ACHN (cell line): Measurements from ENCODE around the gene KIFAP3.
"Not testable (repeated sequence)": the region's sequence is repeated elsewhere in the genome, so short reads cannot be mapped to it uniquely, and the experiment has no call there.

Experiments
- DNase-seq: peaks from one replicate; pipeline ENCODE4 v3.0.0-alpha.2; 2015
- in situ Hi-C: cut with HindIII; loops from 2 replicates; pipeline ENCODE4 v1.10.0; 2017; ENCODE audit warnings: low sequenced_read_pairs, low pct_ligation_motif_present, low pct_unique_long_range_greater_than_20kb

The KIFAP3 gene

DNA sequence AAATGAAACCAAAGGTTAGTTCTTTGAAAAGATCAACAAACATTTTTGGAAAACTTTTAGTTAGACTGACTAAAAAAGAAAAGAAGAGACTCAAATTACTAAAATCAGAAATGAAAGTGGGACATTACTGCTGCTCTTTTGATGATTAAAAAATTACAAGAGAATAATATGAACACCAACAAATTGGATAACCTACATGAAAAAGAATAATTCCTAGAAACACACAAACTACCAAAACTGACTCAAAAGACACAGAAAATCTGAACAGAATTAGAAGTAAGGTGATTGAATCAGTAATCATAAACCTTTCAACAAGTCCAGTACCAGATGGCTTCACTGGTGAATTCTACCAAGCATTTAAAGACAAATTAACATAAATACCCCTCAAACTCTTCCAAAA lies 5.6 kb downstream of the KIFAP3 start:
- no peak for DNase-seq
- in situ Hi-C loops, result no loop called here

- in situ Hi-C loops, result no loop called here
- DNase-seq, result no peak
Observed at GRCh38 chr1:170067253-170067819, 7.2 kb downstream of the KIFAP3 start.

- in situ Hi-C loops, result no loop called here
Observed at GRCh38 chr1:170064821-170065220, 9.7 kb downstream of the KIFAP3 start.

DNA sequence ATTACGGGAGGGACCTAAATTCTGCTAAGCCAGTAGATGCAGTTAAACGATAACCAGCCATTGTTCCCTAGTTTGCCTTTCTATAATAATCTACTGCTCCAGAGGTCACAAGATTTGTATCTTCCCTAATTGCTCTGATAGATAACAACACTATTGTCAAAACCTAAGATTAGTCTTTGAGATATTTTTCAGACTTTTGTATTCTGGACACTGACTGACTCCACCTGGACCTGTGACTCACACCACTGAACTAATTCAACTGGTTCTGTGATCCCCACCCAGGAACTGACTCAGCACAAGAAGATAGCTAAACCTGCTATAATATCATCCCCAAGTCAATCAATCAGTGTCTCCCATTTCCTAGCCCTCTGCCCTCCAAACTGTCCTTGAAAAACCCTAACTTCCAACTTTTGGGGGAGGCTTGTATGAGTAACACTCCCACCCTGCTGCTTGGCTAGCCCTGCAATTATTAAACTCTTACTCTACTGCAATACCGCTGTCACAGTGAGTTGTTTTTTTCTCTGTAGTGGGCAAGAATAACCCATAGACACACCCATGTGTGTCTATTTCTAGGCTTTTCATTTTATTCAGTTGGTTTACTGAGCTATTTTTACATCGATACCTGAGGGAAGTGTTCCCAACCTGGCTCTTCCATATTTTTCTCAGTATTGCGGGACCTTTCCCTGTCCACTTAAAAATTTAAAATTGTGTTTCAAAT lies 11.2 kb downstream of the KIFAP3 start:
- DNase-seq, result no peak
- in situ Hi-C loops, result no loop called here

More at GRCh38 chr1:170064821-170065220, 9.7 kb downstream of the KIFAP3 start:
- DNase-seq, result no peak

- DNase-seq, in situ Hi-C loops: not testable (repeated sequence)
Observed at GRCh38 chr1:170061676-170062075, 12.8 kb downstream of the KIFAP3 start.

- in situ Hi-C loops, DNase-seq: not testable (repeated sequence)
Observed at GRCh38 chr1:170060015-170060520, 14.4 kb downstream of the KIFAP3 start.

GRCh38 chr1:170049176-170049800 lies 25.2 kb downstream of the KIFAP3 start:
- no peak for DNase-seq
- in situ Hi-C loops, result no loop called here

DNA sequence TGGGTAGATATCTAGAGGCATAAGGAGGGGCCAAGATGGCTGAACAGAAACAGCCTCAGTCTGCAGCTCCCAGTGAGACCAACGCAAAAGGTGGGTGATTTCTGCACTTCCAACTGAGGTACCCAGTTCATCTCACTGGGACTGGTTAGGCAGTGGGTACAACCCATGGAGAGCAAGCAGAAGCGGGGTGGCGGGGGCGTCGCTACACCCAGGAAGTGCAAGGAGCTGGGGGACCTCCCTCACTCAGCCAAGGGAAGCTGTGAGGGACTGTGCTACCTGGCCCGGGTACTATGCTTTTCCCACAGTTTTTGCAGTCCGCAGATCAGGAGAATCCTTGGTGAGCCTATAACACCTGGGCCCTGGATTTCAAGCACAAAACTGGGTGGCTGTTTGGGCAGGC lies 26.0 kb downstream of the KIFAP3 start:
- DNase-seq, result no peak
- in situ Hi-C loops, result no loop called here

DNA sequence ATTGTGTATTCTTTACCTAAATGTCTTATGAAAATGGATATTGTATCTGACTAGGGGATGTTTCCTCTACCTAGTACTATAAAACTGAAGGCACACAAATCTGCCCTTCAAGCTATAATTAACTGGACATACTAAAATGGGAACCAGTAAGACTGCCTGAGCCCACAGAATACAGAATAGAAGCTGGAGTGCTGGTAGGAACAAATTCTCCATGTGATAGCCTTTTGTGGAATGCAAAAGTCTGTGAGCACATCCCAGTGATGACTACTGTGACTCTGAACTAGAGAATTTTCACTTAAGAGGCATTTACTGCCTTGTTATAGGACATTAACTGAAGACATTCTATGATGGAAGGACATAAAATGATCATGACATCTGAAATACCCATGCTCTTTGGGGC lies 30.3 kb downstream of the KIFAP3 start:
- DNase-seq, result no peak
- in situ Hi-C loops, result no loop called here

- in situ Hi-C loops, result no loop called here
- no peak for DNase-seq
Observed at GRCh38 chr1:170041423-170042192, 32.9 kb downstream of the KIFAP3 start.

DNA sequence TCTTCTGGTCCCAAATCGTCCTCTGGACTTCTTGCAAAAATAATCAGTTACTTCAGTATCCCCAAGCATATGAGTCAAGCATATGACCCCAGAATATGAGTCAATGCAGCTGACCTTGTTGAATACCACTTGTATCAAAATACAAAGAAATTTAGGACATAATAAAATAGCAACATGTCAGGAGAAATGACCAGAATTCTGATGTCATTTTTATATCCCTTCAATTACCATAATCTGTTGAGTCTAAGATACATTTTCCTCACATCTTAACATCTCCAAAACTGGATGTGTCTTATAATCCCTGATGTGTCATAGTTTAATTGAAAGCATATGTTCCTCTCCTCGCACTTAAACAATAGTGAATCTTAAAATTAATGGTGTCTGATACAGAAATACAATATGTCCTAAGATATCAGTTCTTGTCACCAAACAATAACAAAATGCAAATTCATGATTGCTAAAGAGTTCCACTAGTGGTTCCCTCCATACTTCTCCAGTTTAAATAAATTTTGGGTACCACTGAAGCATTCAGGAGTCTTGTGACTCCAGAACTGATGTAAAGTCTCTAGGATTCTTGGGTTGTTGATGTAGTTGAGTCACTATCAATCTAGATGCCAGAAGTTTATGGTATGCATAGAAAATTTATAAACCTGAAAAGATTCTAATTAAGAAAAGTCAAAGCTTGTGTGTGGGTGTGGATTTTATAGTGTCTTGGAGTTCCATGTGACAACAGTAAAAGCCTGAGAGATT lies 41.8 kb downstream of the KIFAP3 start:
- DNase-seq, result no peak
- in situ Hi-C loops, result no loop called here

- DNase-seq, result peak; percentile 23
- in situ Hi-C loops, result no loop called here
Observed at GRCh38 chr1:170030212-170030611, 44.3 kb downstream of the KIFAP3 start.

- in situ Hi-C loops, result no loop called here
- DNase-seq, result peak; percentile 35
Observed at GRCh38 chr1:170027760-170028159, 46.7 kb downstream of the KIFAP3 start.

DNA sequence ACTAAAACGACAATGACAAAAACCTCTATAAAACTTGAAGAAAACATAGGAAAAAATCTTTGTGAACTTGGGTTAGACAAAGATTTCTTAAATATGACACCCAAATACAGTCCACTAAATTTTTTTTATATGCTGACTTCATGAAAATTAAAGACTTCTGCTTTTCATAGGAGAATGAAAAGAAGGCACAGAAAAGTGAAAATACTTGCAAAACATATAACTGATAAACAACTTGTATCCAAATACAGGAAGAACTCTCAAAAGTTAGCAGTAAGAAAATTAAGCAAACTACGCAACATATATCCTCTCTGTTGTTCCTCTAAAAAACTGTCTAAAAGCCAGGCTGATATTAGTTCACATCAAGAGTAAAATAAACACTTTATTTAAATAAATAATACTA lies 53.6 kb downstream of the KIFAP3 start:
- no peak for DNase-seq
- in situ Hi-C loops, result no loop called here

- in situ Hi-C loops, result no loop called here
Observed at GRCh38 chr1:170017478-170017877, 57.0 kb downstream of the KIFAP3 start.

DNA sequence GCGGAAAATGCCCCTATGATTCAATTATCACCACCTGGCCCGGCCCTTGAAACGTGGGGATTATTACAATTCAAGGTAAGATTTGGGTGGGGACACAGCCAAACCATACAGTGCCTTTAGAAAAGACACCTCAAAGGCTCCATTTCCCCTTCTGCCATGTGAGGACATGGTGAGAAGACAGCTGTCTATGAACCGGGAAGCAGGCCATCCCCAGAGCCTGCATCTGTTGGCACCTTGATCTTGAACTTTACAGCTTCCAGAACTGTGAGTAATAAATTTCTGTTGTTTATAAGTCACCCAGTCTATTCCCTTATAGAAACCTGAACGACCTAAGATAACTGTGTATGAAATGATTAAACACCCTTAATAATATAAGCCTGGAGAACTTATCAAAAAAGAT lies 61.6 kb downstream of the KIFAP3 start:
- DNase-seq, result no peak
- in situ Hi-C loops, result no loop called here

More at GRCh38 chr1:170017478-170017877, 57.0 kb downstream of the KIFAP3 start:
- DNase-seq, result no peak

DNA sequence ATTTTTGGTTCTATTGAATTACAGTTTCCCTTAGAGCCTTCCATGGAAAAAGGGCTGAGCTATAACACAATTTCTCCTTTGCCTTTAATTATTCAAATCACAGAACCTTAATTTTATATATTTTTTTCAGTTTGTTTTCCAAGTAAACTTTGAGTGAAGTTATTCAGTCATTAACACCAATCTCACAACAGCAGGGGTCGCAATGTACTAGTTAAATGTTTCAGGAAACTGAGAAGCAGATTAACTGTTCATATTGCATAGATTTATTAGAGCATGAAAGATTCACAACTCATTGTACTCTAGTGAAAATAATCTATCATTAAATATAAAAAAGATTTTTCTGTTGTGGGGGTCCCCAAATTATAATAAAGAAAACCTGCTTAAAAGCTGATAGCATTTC lies 64.1 kb downstream of the KIFAP3 start:
- in situ Hi-C loops, result no loop called here
- peak; percentile 65 for DNase-seq

DNA sequence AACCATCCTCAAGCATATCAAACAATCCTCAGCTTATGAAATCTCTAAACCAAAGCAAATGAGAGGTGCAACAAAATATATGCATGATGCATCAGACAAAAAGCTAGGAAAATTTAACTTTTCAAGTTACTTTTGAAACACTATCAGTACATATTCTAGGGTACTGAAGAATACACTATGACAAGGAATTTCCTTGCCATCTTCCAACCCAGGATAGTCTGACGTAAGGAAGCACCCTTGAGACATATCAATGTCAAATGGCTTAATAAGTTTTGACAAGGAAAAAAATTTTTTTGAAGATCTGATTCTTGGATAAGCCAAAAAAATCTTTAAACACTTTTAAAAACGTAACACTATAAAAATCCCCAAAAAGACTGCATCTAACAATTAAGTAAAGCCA lies 64.9 kb downstream of the KIFAP3 start:
- in situ Hi-C loops, result no loop called here
- DNase-seq, result no peak
